Globus pallidus (tissue), 1 donor: ENCODE measurements around the gene SYPL1.

Source experiments
- DNase-seq: peaks from one replicate; pipeline ENCODE4 v3.0.0-alpha.2; 2015; ENCODE audit warnings: low spot score

Gene SYPL1

DNA sequence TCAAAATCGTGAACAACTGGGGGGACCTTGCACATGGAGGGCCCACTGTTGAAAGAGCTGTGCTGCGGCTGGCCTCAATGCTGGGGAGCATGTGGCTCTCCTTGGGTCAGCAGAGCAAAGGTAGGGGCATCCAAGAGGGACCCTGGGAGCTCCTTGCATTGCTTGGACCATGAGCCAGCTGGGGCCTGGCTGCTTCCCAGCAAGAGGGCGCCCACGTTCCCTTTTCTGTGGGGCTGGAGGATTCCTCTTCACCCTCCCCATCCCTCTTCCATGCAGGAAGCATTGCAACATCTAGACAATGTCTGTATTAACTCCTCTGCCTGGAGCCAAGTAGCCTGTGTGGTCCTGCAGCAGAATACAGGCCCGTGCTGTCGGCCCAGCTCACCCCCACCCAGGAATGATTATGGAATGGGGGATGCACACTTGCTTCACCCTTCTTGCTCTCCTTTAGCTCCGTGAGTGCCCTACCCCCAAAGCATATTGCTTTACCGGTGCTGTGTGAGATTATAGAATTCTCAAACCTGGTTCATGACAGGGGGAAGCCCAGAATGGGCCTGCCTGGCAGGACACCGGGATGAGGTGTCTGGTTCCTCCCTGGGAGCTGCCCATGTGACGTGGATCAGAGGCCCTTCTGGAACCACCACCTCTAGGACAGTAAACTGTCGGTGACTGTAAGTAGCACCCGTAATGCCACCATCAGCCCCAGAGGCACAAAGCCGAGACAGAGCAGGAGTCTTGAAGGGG, 61.9 kb downstream of the SYPL1 start:
- no peak for DNase-seq

DNA sequence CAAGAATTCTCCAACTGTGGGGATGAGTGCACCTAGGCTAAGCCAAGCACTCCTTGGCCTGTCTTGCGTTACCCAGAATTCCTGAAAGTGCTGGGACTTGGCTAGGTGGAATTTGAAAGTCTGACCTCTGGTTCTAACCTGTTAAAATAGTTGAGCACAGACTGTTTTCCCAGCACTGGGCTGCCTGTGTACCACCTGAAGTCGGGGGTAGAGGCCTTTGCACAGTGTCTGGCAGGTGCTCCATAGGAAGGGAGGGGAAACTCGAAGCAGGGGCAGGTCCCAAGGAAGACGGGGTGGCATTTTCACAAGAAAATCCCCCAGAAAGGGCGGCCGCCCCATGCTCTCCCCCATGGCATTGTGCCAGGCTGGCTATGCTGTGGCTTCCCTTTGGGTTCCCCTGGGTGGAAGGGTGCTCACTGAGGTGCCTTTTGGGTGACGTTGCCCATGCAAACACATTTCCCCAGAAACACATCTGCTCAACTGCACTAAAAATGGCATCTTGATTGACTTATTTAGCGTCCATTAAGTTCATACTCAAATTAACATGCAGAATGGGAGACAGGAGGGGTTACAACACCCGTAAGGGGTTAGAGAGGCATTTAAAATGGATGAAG, 62.9 kb downstream of the SYPL1 start:
- DNase-seq: no peak

DNA sequence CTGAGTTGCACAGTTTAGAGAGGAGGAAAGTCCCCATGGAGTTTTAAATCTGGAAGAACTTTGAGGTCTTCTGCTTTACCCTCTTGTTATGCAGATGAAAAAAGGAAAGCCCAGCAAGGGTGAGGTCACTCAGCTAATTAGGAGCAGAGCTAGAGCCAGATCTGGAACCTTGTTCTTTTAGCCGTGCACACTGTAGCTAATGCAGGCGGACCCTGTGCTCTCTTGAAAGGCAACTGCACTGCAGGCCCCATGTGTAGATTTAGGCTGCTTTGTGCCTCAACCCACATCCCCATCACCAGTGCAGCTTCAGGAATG, 63.4 kb downstream of the SYPL1 start:
- no peak for DNase-seq

- DNase-seq: no peak
These were observed 64.0 kb downstream of the SYPL1 start for GRCh38 chr7:106047818-106048705.

DNA sequence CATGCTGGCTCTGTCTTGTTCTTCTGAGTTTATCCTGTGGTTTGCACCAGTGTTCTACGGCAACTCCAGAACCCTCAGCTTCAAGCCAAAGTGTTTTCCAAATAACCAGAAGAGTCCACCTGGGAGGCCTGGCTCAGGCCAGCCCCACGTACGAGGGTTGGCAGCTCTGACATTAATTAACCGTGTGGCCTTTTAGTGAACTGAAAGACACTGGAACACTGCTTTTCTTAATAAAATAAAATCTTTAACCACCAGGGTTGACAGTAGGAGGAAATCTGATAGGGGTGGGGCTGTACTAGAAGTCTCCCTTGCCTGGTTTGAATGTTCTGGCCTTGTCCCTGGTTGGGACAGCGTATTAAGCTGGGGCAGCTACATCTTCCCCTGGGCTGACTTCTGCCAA, 64.9 kb downstream of the SYPL1 start:
- DNase-seq: no peak

GRCh38 chr7:106045586-106045985, 66.5 kb downstream of the SYPL1 start:
- no peak for DNase-seq

- no peak for DNase-seq
These were observed 67.0 kb downstream of the SYPL1 start for GRCh38 chr7:106045139-106045538.

GRCh38 chr7:106042196-106042611, 69.9 kb downstream of the SYPL1 start:
- DNase-seq: no peak

DNA sequence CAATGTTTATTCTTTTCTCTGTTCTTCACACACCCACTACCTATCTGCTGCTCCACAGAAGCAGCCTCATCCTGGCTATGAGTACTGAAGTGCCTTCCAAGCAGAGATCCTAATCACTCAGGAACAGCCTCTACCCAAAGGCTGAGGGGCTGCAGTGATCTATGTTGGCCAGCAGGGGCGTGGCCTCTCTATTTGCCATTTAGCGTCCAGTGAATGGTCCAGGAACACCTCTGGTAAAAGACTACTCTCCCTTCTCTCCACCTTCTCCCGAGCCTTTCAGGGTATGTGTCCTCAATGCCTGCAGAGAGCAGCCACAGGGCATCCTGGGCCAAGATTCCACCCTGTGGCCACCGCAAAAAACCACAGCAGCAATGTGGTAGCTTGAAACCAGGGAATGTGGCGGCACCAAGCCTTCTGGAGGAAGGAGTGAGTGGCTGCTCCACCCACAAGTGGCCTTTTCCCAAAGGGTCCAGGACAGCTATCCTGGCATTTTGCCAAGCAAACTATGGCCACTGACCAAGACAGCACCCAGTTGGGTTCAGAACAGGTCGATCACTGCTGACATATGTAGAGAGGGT, 70.9 kb downstream of the SYPL1 start:
- no peak for DNase-seq
